Neutrophil (primary cell): Measurements from ENCODE around the gene COA4.

Experiments
- H3K27ac ChIP-seq: fragments of 200-600 bp; sonication (generic); 2 replicates; pipeline ENCODE4 v1.5.1; 2016; ENCODE audit warnings: mild to moderate bottlenecking, moderate library complexity
- H3K27me3 ChIP-seq: fragments of 200-600 bp; sonication (generic); 2 replicates; pipeline ENCODE4 v1.6.0; 2016; ENCODE audit warnings: mild to moderate bottlenecking
- H3K36me3 ChIP-seq: fragments of 200-600 bp; sonication (generic); 2 replicates; pipeline ENCODE4 v1.5.1; 2017
- H3K4me1 ChIP-seq, 2 experiments: fragments of 200-600 bp in 1 of 2; sonication (generic) in 1 of 2; 1 replicate in 1 of 2; 2 replicates in 1 of 2; pipeline versions ENCODE4 v1.5.1 to v1.6.1; 2013 to 2016; ENCODE audit warnings: low read depth in 1 of 2, low read length in 1 of 2, mild to moderate bottlenecking in 1 of 2, moderate library complexity in 1 of 2; ENCODE audit not compliant: control insufficient read depth in 1 of 2, insufficient read depth in 1 of 2
- H3K4me3 ChIP-seq, 2 experiments: fragments of 200-600 bp in 1 of 2; sonication (generic) in 1 of 2; 1 replicate in 1 of 2; 2 replicates in 1 of 2; pipeline ENCODE4 v1.5.1; 2013 to 2016; ENCODE audit warnings: low read depth in 1 of 2, low read length in 1 of 2, mild to moderate bottlenecking in 1 of 2, moderate library complexity in 1 of 2
- H3K9me3 ChIP-seq: fragments of 200-600 bp; sonication (generic); 2 replicates; pipeline ENCODE4 v1.5.1; 2016
- CTCF ChIP-seq: fragments of 200-600 bp; sonication (generic); IDR thresholded peaks from 2 replicates; pipeline ENCODE4 v1.5.1; 2016; ENCODE audit warnings: antibody characterized with exemption

Gene COA4

GRCh38 chr11:73852049-73852448 lies 24.6 kb downstream of the COA4 start:
- H3K9me3 ChIP-seq: no peaks in the 10 kb centered on the region
- no peak overlapping the region for H3K4me3 ChIP-seq
- H3K27ac ChIP-seq: no peak overlapping the region

GRCh38 chr11:73851046-73851764 lies 25.4 kb downstream of the COA4 start:
- H3K36me3 ChIP-seq: no peaks in the 10 kb centered on the region
- no peaks in the 10 kb centered on the region for H3K4me1 ChIP-seq
- no peaks in the 10 kb centered on the region for H3K9me3 ChIP-seq
- no peak overlapping the region for H3K4me3 ChIP-seq
- TF ChIP-seq CTCF: no peak
- no peak overlapping the region for H3K27ac ChIP-seq
- no peaks in the 10 kb centered on the region for H3K27me3 ChIP-seq

More at GRCh38 chr11:73852049-73852448, 24.6 kb downstream of the COA4 start:
- Histone ChIP-seq H3K36me3 (no peaks in the 10 kb centered on the region), H3K27me3 (no peaks in the 10 kb centered on the region), H3K4me1 (no peaks in the 10 kb centered on the region)
- TF ChIP-seq CTCF: no peak

GRCh38 chr11:73839123-73839457 lies 37.6 kb downstream of the COA4 start:
- Histone ChIP-seq H3K4me1 (peaks cover 8 to 22% of the 10 kb centered on the region in 2 experiments), H3K27ac (no peak overlapping the region), H3K27me3 (no peaks in the 10 kb centered on the region), H3K36me3 (no peaks in the 10 kb centered on the region), H3K9me3 (no peaks in the 10 kb centered on the region), H3K4me3 (no peak overlapping the region)
- TF ChIP-seq CTCF: no peak

- Histone ChIP-seq H3K9me3 (no peaks in the 10 kb centered on the region), H3K27ac (no peak overlapping the region), H3K27me3 (no peaks in the 10 kb centered on the region), H3K36me3 (no peaks in the 10 kb centered on the region), H3K4me1 (peaks cover 9 to 24% of the 10 kb centered on the region in 2 experiments), H3K4me3 (no peak overlapping the region)
- TF ChIP-seq CTCF: no peak
Measured at GRCh38 chr11:73838443-73839122, 38.1 kb downstream of the COA4 start.

- Histone ChIP-seq H3K27ac (no peak overlapping the region), H3K4me3 (no peak overlapping the region), H3K9me3 (no peaks in the 10 kb centered on the region), H3K4me1 (peaks cover 3 to 12% of the 10 kb centered on the region in 2 experiments), H3K27me3 (no peaks in the 10 kb centered on the region), H3K36me3 (peaks cover 7% of the 10 kb centered on the region)
- TF ChIP-seq CTCF: no peak
Measured at GRCh38 chr11:73833067-73833466, 43.6 kb downstream of the COA4 start.
